Tibial nerve (tissue), 4 donors: ENCODE results near the gene DENND1A. TPM values are rescaled to one million over a fixed set of nuclear protein-coding genes. Genes with fewer than 3 reads are reported as not detected.

ENCODE experiments used
- DNase-seq, 2 donors: peaks; one replicate each; pipeline ENCODE4 v3.0.0-alpha.2; 2019; ENCODE audit warnings: low spot score in 2 of 2
- H3K27ac ChIP-seq, 4 donors: fragments of 200-600 bp; sonication (generic) in 3 of 4; one replicate each; pipeline ENCODE4 v1.5.1; 2017 to 2019; ENCODE audit warnings: mild to moderate bottlenecking in 1 of 4
- H3K27me3 ChIP-seq, 2 donors: fragments of 200-600 bp; sonication (generic) in 1 of 2; one replicate each; pipeline versions ENCODE4 v1.5.1 to v1.6.0; 2017 to 2019
- H3K36me3 ChIP-seq, 3 donors: fragments of 200-600 bp; sonication (generic); one replicate each; pipeline ENCODE4 v1.5.1; 2018 to 2019
- H3K4me1 ChIP-seq, 4 donors: fragments of 200-600 bp; sonication (generic) in 3 of 4; one replicate each; pipeline ENCODE4 v1.5.1; 2017 to 2019
- H3K4me3 ChIP-seq, 4 donors: fragments of 200-600 bp; sonication (generic) in 3 of 4; one replicate each; pipeline ENCODE4 v1.5.1; 2017 to 2019; ENCODE audit warnings: mild to moderate bottlenecking in 1 of 4, moderate library complexity in 1 of 4
- H3K9me3 ChIP-seq, 4 donors: fragments of 200-600 bp; sonication (generic) in 3 of 4; one replicate each; pipeline ENCODE4 v1.5.1; 2017 to 2019
- CTCF ChIP-seq, 5 experiments: fragments of 200-600 bp in 3 of 5; fragments of 450-650 bp in 2 of 5; sonication (generic) in 3 of 5; IDR thresholded peaks; one replicate each; pipeline ENCODE4 v1.5.1; 2016 to 2019; ENCODE audit warnings: antibody characterized with exemption in 5 of 5, mild to moderate bottlenecking in 3 of 5, moderate library complexity in 2 of 5
- EP300 ChIP-seq, 2 donors: sonication (generic); formaldehyde crosslinking; IDR thresholded peaks; one replicate each; pipeline ENCODE4 v1.6.1; 2017; ENCODE audit warnings: antibody characterized with exemption in 2 of 2, mild to moderate bottlenecking in 1 of 2
- POLR2A ChIP-seq, 2 donors: fragments of 450-650 bp; IDR thresholded peaks; one replicate each; pipeline ENCODE4 v1.6.1; 2017; ENCODE audit warnings: antibody characterized with exemption in 2 of 2, mild to moderate bottlenecking in 2 of 2, moderate library complexity in 2 of 2
- whole genome bisulfite sequencing, 2 donors: methylation state at CpG; one replicate each; pipeline ENCODE4 v1.1.5; 2018; 5-methylcytosine and 5-hydroxymethylcytosine counted together
- total RNA-seq, 4 donors: library from RNA; depleted of rRNA; stranded (reverse); fragments of >200 nt; gene quantifications; one replicate each; pipeline ENCODE4 v1.1.0, GENCODE V29; 2016

Gene DENND1A
- total RNA-seq, 4 donors from 2014 or later, result 17.5 to 34.8 (median 20.1) TPM

DNA sequence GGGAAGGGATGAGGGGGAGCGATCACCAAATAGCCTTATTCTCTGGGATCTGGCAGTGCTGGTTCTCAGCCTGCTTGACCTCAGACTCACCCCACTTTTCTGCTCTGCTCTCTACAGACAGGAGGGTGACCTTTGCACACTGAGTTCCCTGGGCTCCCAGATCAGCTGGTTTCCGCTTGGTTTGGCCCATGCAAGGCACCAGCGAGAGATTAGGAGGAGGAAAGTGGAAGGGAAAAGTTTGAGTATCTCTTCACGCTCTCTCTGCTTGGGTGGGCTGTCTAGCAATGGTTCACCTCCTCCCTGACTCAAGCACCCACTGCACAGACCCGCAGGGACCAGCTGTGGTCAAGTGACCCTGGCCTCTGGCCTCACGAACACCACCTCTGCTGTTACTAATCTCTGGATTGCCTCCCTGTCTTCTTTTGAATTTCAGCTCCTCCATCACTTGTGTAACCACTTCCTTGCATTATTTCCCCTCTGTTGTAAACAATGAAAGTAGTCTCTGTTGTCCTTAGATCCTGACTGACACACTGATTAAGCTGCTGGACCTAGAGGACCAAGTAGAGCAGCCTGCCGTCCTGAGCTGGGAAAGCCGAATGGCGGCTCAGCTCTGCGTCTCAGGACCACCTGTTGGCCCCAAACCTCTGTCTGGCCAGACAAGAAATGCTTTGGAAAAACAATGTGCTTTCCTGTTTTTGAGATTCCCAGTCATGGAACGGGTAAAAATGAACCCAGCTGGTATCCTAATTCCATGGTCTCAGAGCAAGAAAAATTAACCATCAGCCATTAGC is 387.3 kb downstream of the DENND1A start:
- H3K9me3 ChIP-seq, result no peaks in the 10 kb centered on the region
- no peak overlapping the region for H3K27ac ChIP-seq
- H3K36me3 ChIP-seq, result no peaks in the 10 kb centered on the region
- no peak overlapping the region for H3K4me3 ChIP-seq
- no peak for TF ChIP-seq EP300 (IDR thresholded peaks at IDR 0.05)
- no peak for TF ChIP-seq POLR2A (IDR thresholded peaks at IDR 0.05)
- no peak for TF ChIP-seq CTCF (IDR thresholded peaks at IDR 0.05)
- no peaks in the 10 kb centered on the region for H3K27me3 ChIP-seq
- H3K4me1 ChIP-seq, result peaks cover 0 to 18% (median 0%) of the 10 kb centered on the region in 4 donors
- 76 to 77% methylated on average over 11 of the region's 11 CpGs for WGBS, 2 donors
- no peak for DNase-seq

- DNase-seq, result no peak
- no peaks in the 10 kb centered on the region for H3K27me3 ChIP-seq
- H3K4me1 ChIP-seq, result peaks cover 0 to 18% (median 0%) of the 10 kb centered on the region in 4 donors
- H3K27ac ChIP-seq, result no peak overlapping the region
- no peak overlapping the region for H3K4me3 ChIP-seq
- H3K36me3 ChIP-seq, result no peaks in the 10 kb centered on the region
- 51 to 53% methylated on average over 5 of the region's 5 CpGs for WGBS, 2 donors
- TF ChIP-seq POLR2A (IDR thresholded peaks at IDR 0.05) (no peak), CTCF (IDR thresholded peaks at IDR 0.05) (no peak), EP300 (IDR thresholded peaks at IDR 0.05) (no peak)
- no peaks in the 10 kb centered on the region for H3K9me3 ChIP-seq
Measured at GRCh38 chr9:123541411-123541810, 388.5 kb downstream of the DENND1A start.

DNA sequence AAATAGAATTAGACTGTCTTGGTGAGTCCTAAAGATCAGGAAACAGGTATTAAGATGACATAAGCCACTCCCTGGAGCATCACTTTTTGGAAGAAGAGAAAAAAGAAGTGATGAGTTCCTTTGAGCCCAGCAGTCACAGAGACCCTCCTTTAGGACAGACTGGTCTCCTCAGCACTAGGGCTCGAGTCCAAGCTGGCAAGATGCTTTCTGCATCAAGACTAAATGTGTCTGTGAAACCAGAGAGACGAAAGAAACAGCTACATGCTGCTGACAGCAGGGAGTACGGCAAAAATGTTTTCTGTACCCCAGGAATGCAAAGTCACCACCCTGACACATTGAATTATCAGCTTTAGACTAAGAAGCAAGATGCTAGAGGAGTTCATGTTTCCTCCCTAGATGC is 389.5 kb downstream of the DENND1A start:
- TF ChIP-seq EP300 (IDR thresholded peaks at IDR 0.05) (no peak), CTCF (IDR thresholded peaks at IDR 0.05) (no peak), POLR2A (IDR thresholded peaks at IDR 0.05) (no peak)
- Histone ChIP-seq H3K4me3 (no peak overlapping the region), H3K4me1 (peaks cover 0 to 18% (median 0%) of the 10 kb centered on the region in 4 donors), H3K27ac (no peak overlapping the region), H3K27me3 (no peaks in the 10 kb centered on the region), H3K9me3 (no peaks in the 10 kb centered on the region), H3K36me3 (no peaks in the 10 kb centered on the region)
- 82 to 83% methylated on average over 3 of the region's 3 CpGs for WGBS, 2 donors
- no peak for DNase-seq

DNA sequence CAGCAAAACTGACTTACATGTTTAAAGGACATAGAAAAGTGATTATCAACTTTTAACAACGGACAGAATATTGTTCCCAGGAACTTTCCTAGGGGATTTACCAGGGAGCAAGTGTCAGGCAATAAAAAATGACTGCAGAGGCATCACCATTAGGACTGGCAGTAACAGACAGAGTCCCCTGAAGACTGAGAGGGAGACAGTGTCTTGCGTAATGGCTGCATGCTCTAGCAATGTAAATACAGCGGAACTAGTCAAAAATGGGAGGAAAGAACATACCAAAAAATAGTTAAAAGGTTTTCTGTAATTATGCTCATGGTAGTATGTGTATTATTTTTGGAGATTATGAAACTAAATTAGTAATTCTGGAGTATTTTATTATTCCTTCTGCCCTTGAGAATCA is 392.1 kb downstream of the DENND1A start:
- no peak for TF ChIP-seq EP300 (IDR thresholded peaks at IDR 0.05)
- no peak for TF ChIP-seq POLR2A (IDR thresholded peaks at IDR 0.05)
- TF ChIP-seq CTCF (IDR thresholded peaks at IDR 0.05), result no peak
- DNase-seq, result no peak
- Histone ChIP-seq H3K4me1 (peaks cover 0 to 16% (median 0%) of the 10 kb centered on the region in 4 donors), H3K4me3 (no peak overlapping the region), H3K9me3 (no peaks in the 10 kb centered on the region), H3K27ac (no peak overlapping the region), H3K36me3 (no peaks in the 10 kb centered on the region), H3K27me3 (no peaks in the 10 kb centered on the region)
- 76 to 77% methylated on average over 3 of the region's 3 CpGs for WGBS, 2 donors

DNA sequence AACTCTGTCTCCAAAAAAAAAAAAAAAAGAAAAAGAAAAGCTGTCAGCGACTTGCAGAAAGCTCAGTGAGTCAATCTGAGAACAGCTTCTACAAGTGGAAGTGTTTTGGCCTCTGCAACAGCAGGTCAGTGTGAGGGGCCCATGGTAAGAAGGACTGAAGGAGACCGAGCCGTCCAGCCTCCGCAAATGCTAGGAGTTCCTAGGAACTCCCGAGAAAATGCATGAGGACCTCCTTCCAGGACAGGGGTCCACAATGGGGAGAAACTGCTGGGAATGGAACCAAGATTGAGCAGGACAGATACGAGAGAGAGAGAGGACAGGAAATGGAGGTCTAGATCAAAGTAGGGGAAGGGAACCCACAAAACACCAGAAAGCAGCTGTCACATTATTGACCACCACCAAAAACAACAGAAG is 393.5 kb downstream of the DENND1A start:
- Histone ChIP-seq H3K27me3 (no peaks in the 10 kb centered on the region), H3K27ac (no peak overlapping the region), H3K9me3 (no peaks in the 10 kb centered on the region), H3K36me3 (no peaks in the 10 kb centered on the region), H3K4me3 (no peak overlapping the region), H3K4me1 (peaks cover 0 to 2% (median 0%) of the 10 kb centered on the region in 4 donors)
- no peak for TF ChIP-seq CTCF (IDR thresholded peaks at IDR 0.05)
- no peak for TF ChIP-seq POLR2A (IDR thresholded peaks at IDR 0.05)
- TF ChIP-seq EP300 (IDR thresholded peaks at IDR 0.05), result no peak
- no peak for DNase-seq
- 92 to 94% methylated on average over 6 of the region's 6 CpGs for WGBS, 2 donors
